Erythroblast (primary cell): ENCODE results near the gene KIF13A.

Source experiments
- GATA1 ChIP-seq: IDR thresholded peaks from 2 replicates; pipeline ENCODE4 v1.6.1; 2011; ENCODE audit warnings: low read depth, mild to moderate bottlenecking, control low read depth, low read length, moderate library complexity
- POLR2A ChIP-seq: IDR thresholded peaks from 2 replicates; pipeline ENCODE4 v1.6.1; 2011; ENCODE audit warnings: mild to moderate bottlenecking, low read length

GRCh38 chr6:17740559-17741220 is 246.7 kb downstream of the KIF13A start:
- TF ChIP-seq POLR2A (no peak), GATA1 (no peak)
